GM12891 (cell line): ENCODE data around the gene AMD1.

Experiments used
- DNase-seq: peaks from one replicate; pipeline ENCODE4 v3.0.0; 2011; ENCODE audit warnings: low spot score; ENCODE audit not compliant: insufficient read length
- FAIRE-seq: peaks from 2 replicates; lab custom pipeline; 2011; peaks lifted over from hg19 to GRCh38; lab: Jason Lieb, UNC
- PAX5 ChIP-seq: IDR thresholded peaks from 2 replicates; pipeline ENCODE4 v1.6.1; 2011; ENCODE audit warnings: low read length, moderate library complexity, mild to moderate bottlenecking; ENCODE audit not compliant: insufficient read depth, severe bottlenecking
- POLR2A ChIP-seq: IDR thresholded peaks from 2 replicates; pipeline ENCODE4 v1.6.1; 2011; ENCODE audit warnings: low read depth, low read length, control low read depth
- POLR2AphosphoS5 ChIP-seq: IDR thresholded peaks from 2 replicates; pipeline ENCODE4 v1.6.1; 2011; ENCODE audit warnings: low read depth, low read length, control low read depth
- POU2F2 ChIP-seq: IDR thresholded peaks from 2 replicates; pipeline ENCODE4 v1.6.1; 2011; ENCODE audit warnings: low read depth, mild to moderate bottlenecking, control low read depth, low read length, moderate library complexity
- SPI1 ChIP-seq: IDR thresholded peaks from 2 replicates; pipeline ENCODE4 v1.6.1; 2011; ENCODE audit warnings: low read depth, low read length, control low read depth
- TAF1 ChIP-seq: IDR thresholded peaks from 2 replicates; pipeline ENCODE4 v1.6.1; 2011; ENCODE audit warnings: low read depth, low read length, control low read depth

AMD1 gene

DNA sequence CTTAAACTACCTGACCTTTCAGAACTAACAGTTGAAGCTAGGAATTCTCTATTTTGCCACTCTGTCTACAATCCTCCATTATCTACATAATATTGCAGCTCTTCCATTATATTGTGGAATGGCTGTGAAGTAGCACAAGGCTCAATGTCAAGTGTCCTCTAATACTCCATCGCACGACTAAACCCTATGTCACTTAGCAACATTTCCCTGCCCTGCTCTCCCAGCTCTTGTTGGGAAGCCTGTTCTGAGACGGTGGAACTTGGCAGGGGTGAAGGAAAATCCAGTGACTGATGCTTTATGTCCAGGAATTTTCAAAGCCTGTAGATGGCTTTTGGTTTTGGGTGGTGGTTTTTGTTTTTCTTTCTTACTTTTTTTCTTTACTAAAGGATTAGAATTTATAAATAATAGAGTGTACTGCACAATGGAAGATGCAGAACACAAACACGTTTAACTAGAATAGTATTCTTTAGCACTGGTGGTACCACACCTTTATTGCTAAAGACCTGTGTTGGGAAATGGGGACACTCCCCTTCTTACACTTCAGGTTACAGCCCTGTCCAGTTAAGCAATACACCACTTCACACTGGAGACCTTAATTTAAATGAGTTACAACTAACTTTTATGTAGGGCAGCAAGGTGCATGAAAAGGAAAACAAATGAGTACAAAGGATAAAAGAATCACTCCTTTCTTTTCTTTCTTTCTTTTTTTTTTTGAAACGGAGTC is 20.7 kb upstream of the AMD1 start:
- DNase-seq (no peak), FAIRE-seq (no peak)
- TF ChIP-seq POLR2A, result no peak
- no peak for TF ChIP-seq SPI1
- TF ChIP-seq POU2F2, result no peak
- no peak for TF ChIP-seq TAF1
- no peak for TF ChIP-seq PAX5
- no peak for TF ChIP-seq POLR2AphosphoS5

DNA sequence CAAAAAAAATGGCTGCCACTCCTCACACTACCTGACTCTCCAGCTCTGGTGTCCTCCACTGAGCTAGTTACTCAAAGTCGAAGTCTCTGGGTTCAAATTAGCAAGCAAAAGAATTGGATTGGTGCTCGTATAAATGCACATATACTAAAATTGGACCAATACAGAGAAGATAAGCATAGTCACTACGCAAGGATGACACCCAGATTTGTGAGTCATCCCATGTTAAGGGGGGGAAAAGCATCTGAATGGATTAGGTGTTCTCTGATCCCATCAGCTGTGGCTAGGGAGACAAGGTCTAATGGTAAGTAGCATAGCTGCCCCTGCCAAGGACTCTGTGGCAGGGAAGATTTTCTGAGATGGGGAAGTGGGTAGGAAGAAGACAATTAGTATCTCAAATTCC is 18.3 kb upstream of the AMD1 start:
- FAIRE-seq (no peak), DNase-seq (no peak)
- TF ChIP-seq POU2F2, result no peak
- TF ChIP-seq SPI1, result no peak
- no peak for TF ChIP-seq PAX5
- TF ChIP-seq TAF1, result no peak
- TF ChIP-seq POLR2AphosphoS5, result no peak
- TF ChIP-seq POLR2A, result no peak

DNA sequence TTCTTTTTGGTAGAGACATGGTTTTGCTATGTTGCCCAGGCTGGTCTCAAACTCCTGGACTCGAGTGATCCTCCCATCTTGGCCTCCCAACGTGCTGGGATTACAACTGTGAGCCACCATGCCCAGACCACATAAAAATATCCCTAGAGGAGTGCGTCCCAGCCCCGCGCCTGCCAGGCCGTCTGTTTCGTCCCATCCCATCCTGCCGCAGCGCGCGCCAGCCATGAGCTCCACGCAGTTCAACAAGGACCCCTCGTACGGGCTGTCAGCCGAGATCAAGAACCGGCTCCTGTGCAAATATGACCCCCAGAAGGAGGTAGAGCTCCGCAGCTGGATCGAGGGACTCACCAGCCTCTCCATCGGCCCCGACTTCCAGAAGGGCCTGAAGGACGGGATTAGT is 16.6 kb upstream of the AMD1 start:
- TF ChIP-seq POLR2A, result no peak
- no peak for TF ChIP-seq TAF1
- TF ChIP-seq SPI1, result no peak
- no peak for TF ChIP-seq POU2F2
- no peak for FAIRE-seq
- DNase-seq, result no peak

DNA sequence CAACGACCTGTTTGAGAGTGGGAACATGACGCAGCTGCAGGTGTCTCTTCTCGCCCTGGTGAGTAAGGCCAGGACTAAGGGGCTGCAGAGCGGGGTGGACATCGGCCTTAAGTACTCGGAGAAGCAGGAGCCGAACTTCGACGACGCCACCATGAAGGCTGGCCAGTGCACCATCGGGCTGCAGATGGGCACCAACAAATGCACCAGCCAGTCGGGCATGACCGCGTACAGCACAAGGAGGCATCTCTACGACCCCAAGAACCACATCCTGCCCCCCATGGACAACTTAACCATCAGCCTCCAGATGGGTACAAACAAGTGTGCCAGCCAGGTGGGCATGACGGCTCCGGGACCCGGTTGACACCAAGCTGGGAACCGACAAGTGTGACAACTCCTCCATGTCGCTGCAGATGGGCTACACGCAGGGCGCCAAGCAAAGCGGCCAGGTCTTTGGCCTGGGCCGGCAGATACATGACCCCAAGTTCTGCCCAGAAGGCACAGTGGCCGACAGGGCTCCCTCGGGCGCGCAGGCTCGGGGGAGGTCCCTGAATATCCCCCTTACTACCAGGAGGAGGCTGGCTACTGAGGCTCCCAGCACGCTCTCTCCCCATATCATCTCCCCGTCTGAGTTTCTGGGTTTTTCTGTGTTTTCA is 15.9 kb upstream of the AMD1 start:
- peak; percentile 43 for FAIRE-seq
- TF ChIP-seq PAX5 (no peak), TAF1 (no peak), POU2F2 (no peak), POLR2A (no peak), SPI1 (no peak), POLR2AphosphoS5 (no peak)
- no peak for DNase-seq

DNA sequence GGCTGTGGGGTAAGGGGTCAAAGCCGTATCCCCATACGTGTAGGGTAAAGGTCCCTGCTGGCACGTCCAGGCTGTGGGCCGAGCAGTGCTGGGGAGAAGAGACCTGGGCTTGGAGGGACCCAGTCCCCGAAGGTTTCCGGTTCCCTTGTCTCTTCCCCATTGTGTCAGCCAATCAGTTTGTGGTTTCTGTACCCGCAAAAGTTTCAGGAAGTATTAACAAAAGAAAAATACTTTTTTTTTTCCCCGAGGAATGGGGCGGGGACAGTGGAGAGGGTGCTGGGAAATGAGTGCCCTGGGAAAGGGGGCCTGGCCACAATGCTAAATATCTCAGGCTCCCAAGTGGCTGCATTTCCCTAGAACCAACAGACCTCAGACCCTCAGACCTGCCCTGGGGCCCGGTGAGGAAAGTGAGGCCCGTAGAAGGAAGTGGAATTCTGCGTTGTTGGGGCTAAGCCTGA is 15.2 kb upstream of the AMD1 start:
- DNase-seq (peak; percentile 46), FAIRE-seq (no peak)
- TF ChIP-seq POLR2A, result no peak

DNA sequence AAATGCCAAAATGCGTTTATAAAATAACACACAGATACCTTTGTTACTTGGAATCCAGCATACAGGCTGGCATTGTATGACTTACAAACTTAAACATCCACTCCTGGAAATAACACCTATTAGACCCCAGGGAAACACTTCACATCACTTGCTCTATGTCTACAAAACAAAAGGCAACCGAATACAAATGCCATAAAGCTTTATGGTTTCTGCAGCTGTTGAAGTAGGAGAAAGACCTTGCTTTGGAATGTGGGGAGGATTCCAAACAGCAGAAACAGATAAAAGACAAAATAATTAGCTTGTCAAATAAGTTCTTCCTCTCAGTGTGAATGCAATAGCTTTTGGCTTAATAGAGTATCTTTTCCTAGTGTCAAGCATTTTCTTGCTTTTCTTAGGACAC is 9.8 kb upstream of the AMD1 start:
- DNase-seq (no peak), FAIRE-seq (no peak)
- TF ChIP-seq PAX5, result no peak
- TF ChIP-seq SPI1, result no peak
- TF ChIP-seq POLR2A, result no peak
- TF ChIP-seq TAF1, result no peak

DNA sequence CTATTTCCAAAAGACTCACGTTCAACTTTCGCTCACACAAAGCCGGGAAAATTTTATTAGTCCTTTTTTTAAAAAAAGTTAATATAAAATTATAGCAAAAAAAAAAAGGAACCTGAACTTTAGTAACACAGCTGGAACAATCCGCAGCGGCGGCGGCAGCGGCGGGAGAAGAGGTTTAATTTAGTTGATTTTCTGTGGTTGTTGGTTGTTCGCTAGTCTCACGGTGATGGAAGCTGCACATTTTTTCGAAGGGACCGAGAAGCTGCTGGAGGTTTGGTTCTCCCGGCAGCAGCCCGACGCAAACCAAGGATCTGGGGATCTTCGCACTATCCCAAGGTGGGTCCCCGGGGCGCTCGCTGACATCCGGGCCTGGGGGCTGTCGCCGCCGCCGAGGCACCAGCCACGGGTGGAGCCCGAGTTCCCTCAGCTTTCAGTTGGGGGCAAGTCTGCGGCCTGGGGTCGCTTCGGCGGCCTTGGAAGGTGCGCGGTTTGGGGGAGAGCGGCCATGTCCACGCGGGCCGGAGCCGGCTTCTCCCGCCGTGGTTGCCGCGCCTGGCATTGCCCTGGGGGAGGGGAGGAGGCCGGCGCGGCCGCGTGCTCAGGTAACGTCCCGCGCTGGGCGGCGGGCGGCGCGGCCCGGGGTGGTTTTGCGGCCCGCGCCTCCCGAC is 429 bp downstream of the AMD1 start:
- no peak for DNase-seq
- no peak for FAIRE-seq
- TF ChIP-seq SPI1, result no peak
- no peak for TF ChIP-seq TAF1
- no peak for TF ChIP-seq POLR2A
- no peak for TF ChIP-seq PAX5
- TF ChIP-seq POLR2AphosphoS5, result no peak
- no peak; the same call in 1 of the 2 replicates for TF ChIP-seq POU2F2

DNA sequence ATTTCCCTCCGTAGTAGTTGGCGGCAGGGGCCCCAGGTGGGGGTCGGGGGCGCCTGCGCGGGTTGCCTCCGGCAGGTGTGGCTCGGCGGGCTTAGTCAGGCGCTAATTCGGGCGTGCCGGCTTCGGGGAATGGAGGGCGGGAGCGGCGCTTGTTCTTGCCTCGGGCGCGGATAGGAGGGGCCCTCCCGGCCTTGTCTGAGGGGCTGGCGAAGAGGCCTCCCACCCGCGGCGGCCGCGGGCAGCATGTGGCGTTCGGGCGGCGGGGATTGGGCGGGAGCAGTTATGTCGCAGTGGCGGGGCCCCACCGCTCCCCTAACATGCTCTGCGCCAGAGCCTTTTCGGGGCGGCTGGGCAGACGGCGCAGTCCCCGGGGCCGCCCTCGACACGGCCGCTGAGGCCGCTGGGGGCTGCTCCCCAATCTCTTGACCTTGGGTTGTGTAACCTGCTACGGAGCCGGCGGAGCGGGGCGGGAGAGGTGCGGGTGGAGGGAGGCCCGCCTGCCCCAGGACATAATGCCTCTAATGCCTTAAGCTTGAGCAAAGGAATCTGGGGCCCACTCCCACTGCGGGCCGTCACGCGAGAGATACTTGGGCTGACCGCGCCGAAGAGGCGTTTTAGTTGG is 1.1 kb downstream of the AMD1 start:
- TF ChIP-seq POLR2A (no peak), POU2F2 (no peak), TAF1 (no peak), PAX5 (no peak), SPI1 (no peak), POLR2AphosphoS5 (no peak)
- no peak for FAIRE-seq
- DNase-seq, result no peak

DNA sequence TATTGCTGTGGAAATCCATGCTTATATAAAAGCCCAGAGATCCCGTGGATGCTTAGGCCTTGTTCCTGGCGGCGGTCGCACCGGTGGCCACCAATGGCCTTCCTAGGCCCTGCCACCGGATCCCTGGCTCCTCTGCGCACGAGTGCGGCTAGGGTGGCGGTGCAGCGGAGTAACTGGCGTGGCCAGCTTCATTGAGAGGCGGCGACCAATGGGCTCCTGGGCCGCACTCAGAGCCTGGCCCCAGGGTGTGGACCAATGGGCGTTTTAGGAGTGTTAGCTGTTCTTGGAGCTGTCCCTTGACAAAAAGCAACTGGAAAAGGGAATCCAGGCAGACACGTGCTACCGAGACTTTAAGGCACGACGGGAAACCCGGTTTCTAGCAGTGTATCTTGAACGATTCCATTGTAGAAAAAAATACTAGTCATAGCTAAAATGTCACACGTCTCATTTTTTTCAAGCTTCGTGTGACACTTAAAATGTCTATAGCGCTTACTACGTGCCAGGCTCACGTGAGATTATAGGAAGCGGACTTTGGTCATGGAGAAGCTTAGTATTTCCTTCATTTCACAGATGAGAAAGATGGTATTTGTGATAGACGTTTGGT is 1.7 kb downstream of the AMD1 start:
- DNase-seq, result peak; percentile 32

More for the DNA sequence above, 1.7 kb downstream of the AMD1 start:
- peak; percentile 69 for FAIRE-seq
- TF ChIP-seq PAX5 (no peak), POLR2AphosphoS5 (peak; percentile 85), POLR2A (peak; percentile 76; the same call in 1 of the 2 replicates), POU2F2 (no peak), SPI1 (no peak), TAF1 (peak; percentile 55; the same call in 1 of the 2 replicates)
